Small intestine (tissue), 7 donors: ENCODE results near the gene SLC12A5. TPM values are rescaled to one million over a fixed set of nuclear protein-coding genes. Genes with fewer than 3 reads are reported as not detected.

Experiments
- DNase-seq, 2 donors: peaks; one replicate each; pipeline versions ENCODE4 v3.0.0 to v3.0.0-alpha.2; 2013
- FAIRE-seq: peaks from 2 replicates; lab custom pipeline; 2012; peaks lifted over from hg19 to GRCh38; lab: Jason Lieb, UNC
- H3K27ac ChIP-seq, 3 donors: one replicate each; pipeline ENCODE4 v1.5.1; 2013; ENCODE audit warnings: low read length in 2 of 3, mild to moderate bottlenecking in 2 of 3, control low read depth in 1 of 3, inconsistent platforms in 1 of 3, low read depth in 1 of 3, moderate library complexity in 1 of 3
- H3K27me3 ChIP-seq, 3 donors: one replicate each; pipeline ENCODE4 v1.6.1; 2013; ENCODE audit warnings: low read length in 3 of 3, inconsistent platforms in 1 of 3; ENCODE audit not compliant: control insufficient read depth in 3 of 3, insufficient read depth in 3 of 3
- H3K36me3 ChIP-seq, 3 donors: one replicate each; pipeline ENCODE4 v1.6.1; 2013; ENCODE audit warnings: low read length in 3 of 3, inconsistent platforms in 1 of 3, low read depth in 1 of 3, mild to moderate bottlenecking in 1 of 3, moderate library complexity in 1 of 3; ENCODE audit not compliant: control insufficient read depth in 3 of 3, insufficient read depth in 2 of 3
- H3K4me1 ChIP-seq, 3 donors: one replicate each; pipeline ENCODE4 v1.6.1; 2013; ENCODE audit warnings: low read length in 2 of 3, inconsistent platforms in 1 of 3, low read depth in 1 of 3, mild to moderate bottlenecking in 1 of 3, moderate library complexity in 1 of 3; ENCODE audit not compliant: control insufficient read depth in 3 of 3, insufficient read depth in 2 of 3
- H3K4me3 ChIP-seq, 3 donors: one replicate each; pipeline ENCODE4 v1.5.1; 2013; ENCODE audit warnings: low read length in 3 of 3, control low read depth in 1 of 3, inconsistent platforms in 1 of 3, low read depth in 1 of 3, mild to moderate bottlenecking in 1 of 3, moderate library complexity in 1 of 3
- H3K9me3 ChIP-seq, 2 donors: one replicate each; pipeline ENCODE4 v1.6.1; 2013; ENCODE audit warnings: low read depth in 1 of 2, low read length in 1 of 2; ENCODE audit not compliant: control insufficient read depth in 2 of 2, insufficient read depth in 1 of 2
- WGBS, 3 donors: extraction: QIAGEN DNeasy Blood & Tissue Kit; methylation state at CpG; one replicate each; pipeline ENCODE4 v1.1.7; 2013; 5-methylcytosine and 5-hydroxymethylcytosine counted together
- polyA plus RNA-seq, 4 donors: library from polyadenylated mRNA; stranded (reverse) in 3 of 4; unstranded in 1 of 4; fragments of 200-250 nt in 3 of 4; fragments of 120-200 nt in 1 of 4; gene quantifications; one replicate each; pipeline versions ENCODE4 v1.2.1 to v1.2.3, GENCODE V29; 2013
- donor health status: healthy with polysubstance abuse.
- donor health status: control.
- donor health status: control.
- donor health status: Bipolar disorder and iron deficiency.
- donor health status: healthy.

Gene SLC12A5
- polyA plus RNA-seq, 4 donors, result 2.1 to 4.6 TPM; not detected in 2

GRCh38 chr20:46009816-46010215 is 19.2 kb upstream of the SLC12A5 start:
- no peaks in the 10 kb centered on the region for H3K4me1 ChIP-seq

GRCh38 chr20:46010491-46011391 is 18.3 kb upstream of the SLC12A5 start:
- no peak for FAIRE-seq
- 10 to 20% (median 17%) methylated on average over 74 of the region's 74 CpGs for WGBS, 3 donors

More at GRCh38 chr20:46009816-46010215, 19.2 kb upstream of the SLC12A5 start:
- no peak for DNase-seq
- Histone ChIP-seq H3K4me3 (no peak overlapping the region), H3K27me3 (peaks cover 6 to 85% (median 36%) of the 10 kb centered on the region in 3 donors), H3K36me3 (no peaks in the 10 kb centered on the region), H3K27ac (no peak overlapping the region), H3K9me3 (no peaks in the 10 kb centered on the region)
- no peak for FAIRE-seq
- 32 to 42% (median 37%) methylated on average over 20 of the region's 20 CpGs for WGBS, 3 donors

GRCh38 chr20:46011631-46012482 is 17.2 kb upstream of the SLC12A5 start:
- Histone ChIP-seq H3K9me3 (no peaks in the 10 kb centered on the region), H3K4me3 (no peak overlapping the region), H3K27ac (no peak overlapping the region), H3K27me3 (peaks cover 6 to 77% (median 39%) of the 10 kb centered on the region in 3 donors), H3K4me1 (no peaks in the 10 kb centered on the region), H3K36me3 (no peaks in the 10 kb centered on the region)
- 16 to 31% (median 30%) methylated on average over 57 of the region's 57 CpGs for WGBS, 3 donors
- DNase-seq (peak in 1 of 2 donors; percentile 14), FAIRE-seq (no peak)

More at GRCh38 chr20:46010491-46011391, 18.3 kb upstream of the SLC12A5 start:
- H3K4me3 ChIP-seq, result no peak overlapping the region
- H3K4me1 ChIP-seq, result no peaks in the 10 kb centered on the region
- no peaks in the 10 kb centered on the region for H3K9me3 ChIP-seq
- H3K27me3 ChIP-seq, result peaks cover 6 to 82% (median 36%) of the 10 kb centered on the region in 3 donors
- no peaks in the 10 kb centered on the region for H3K36me3 ChIP-seq
- H3K27ac ChIP-seq, result no peak overlapping the region
- peak in 1 of 2 donors; percentile 16 for DNase-seq

- no peaks in the 10 kb centered on the region for H3K9me3 ChIP-seq
- no peaks in the 10 kb centered on the region for H3K36me3 ChIP-seq
- peaks cover 6 to 69% (median 39%) of the 10 kb centered on the region in 3 donors for H3K27me3 ChIP-seq
- no peak for DNase-seq
- H3K4me1 ChIP-seq, result no peaks in the 10 kb centered on the region
- no peak overlapping the region for H3K4me3 ChIP-seq
- no peak for FAIRE-seq
- 48 to 52% (median 51%) methylated on average over 5 to 10 of the region's 10 CpGs for WGBS, 3 donors
- H3K27ac ChIP-seq, result no peak overlapping the region
Observed at GRCh38 chr20:46012921-46013320, 16.1 kb upstream of the SLC12A5 start.

GRCh38 chr20:46013322-46013828 is 15.6 kb upstream of the SLC12A5 start:
- Histone ChIP-seq H3K27me3 (peaks cover 6 to 65% (median 41%) of the 10 kb centered on the region in 3 donors), H3K27ac (no peak overlapping the region), H3K9me3 (no peaks in the 10 kb centered on the region), H3K36me3 (no peaks in the 10 kb centered on the region), H3K4me3 (no peak overlapping the region), H3K4me1 (no peaks in the 10 kb centered on the region)
- FAIRE-seq (no peak), DNase-seq (no peak)
- 8 to 21% (median 12%) methylated on average over 25 to 29 of the region's 29 CpGs for WGBS, 3 donors

GRCh38 chr20:46013829-46014516 is 15.0 kb upstream of the SLC12A5 start:
- H3K27ac ChIP-seq, result no peak overlapping the region
- H3K36me3 ChIP-seq, result no peaks in the 10 kb centered on the region
- H3K4me1 ChIP-seq, result no peaks in the 10 kb centered on the region
- H3K9me3 ChIP-seq, result no peaks in the 10 kb centered on the region
- DNase-seq (peak; percentile 54 to 73), FAIRE-seq (no peak)
- H3K4me3 ChIP-seq, result no peak overlapping the region
- peaks cover 6 to 59% (median 38%) of the 10 kb centered on the region in 3 donors for H3K27me3 ChIP-seq
- 1 to 3% (median 2%) methylated on average over 55 to 67 of the region's 67 CpGs for WGBS, 3 donors

GRCh38 chr20:46014517-46015396 is 14.3 kb upstream of the SLC12A5 start:
- no peaks in the 10 kb centered on the region for H3K9me3 ChIP-seq
- no peak overlapping the region for H3K27ac ChIP-seq
- DNase-seq, result peak; percentile 24 to 26
- no peak overlapping the region for H3K4me3 ChIP-seq
- H3K27me3 ChIP-seq, result peaks cover 4 to 51% (median 30%) of the 10 kb centered on the region in 3 donors
- no peaks in the 10 kb centered on the region for H3K4me1 ChIP-seq
- FAIRE-seq, result no peak
- 40 to 62% (median 43%) methylated on average over 7 of the region's 7 CpGs for WGBS, 3 donors
- H3K36me3 ChIP-seq, result no peaks in the 10 kb centered on the region
